ENCODE results near the gene ERBB3. TPM values are rescaled to one million over a fixed set of nuclear protein-coding genes. Genes with fewer than 3 reads are reported as not detected.

The ERBB3 gene
- total and polyA plus RNA-seq, 2 of the 8 experiments (the other 6 are each of a cell fraction or from before 2014, with no cell fraction given): 33.9 to 52.4 TPM

DNA sequence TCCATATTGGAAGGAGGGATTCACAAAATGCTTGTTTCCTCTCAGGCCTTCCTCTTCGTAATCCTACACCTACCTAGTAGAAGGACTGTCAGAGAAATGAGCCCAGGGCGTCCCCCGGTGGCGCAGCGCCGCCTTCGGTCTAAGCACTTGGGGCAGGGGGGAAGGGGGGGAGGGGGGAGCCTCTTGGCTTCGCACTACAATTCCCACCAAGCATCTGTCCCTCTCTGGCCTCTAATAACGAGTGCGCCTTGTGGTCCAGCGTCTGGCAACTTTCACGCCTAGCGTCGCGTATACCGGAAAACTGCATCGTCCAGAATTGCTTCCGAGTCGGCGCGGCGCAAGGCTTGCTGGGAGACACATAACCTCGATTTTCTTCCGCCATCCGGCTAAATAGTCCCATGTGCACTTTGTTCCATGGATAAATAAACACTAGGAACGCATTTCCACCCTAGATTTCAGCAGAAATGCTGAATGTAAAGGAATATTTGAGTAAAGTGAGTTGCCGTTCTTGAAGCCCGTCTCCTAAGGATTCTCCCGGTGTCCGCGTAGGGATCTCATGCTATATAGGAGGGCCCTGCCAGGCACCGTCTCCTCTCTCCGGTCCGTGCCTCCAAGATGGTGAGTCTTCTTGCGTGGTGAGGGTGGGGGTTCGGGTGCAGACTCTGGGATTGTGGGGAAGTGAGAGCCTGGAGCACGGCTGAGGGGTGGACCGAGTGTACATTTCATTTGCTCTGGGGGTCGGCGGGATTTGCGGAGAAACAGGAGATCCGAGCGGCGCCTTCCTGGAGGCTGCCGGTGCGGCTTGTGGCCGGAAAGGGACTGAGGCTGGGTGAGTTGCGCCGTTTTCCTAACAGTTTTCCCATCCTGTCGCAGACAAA lies 38.2 kb upstream of the ERBB3 start, which contains the start of gene RPS26 (continued):
- TF ChIP-seq, protein P1, sequence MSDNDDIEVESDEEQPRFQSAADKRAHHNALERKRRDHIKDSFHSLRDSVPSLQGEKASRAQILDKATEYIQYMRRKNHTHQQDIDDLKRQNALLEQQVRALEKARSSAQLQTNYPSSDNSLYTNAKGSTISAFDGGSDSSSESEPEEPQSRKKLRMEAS (IDR thresholded peaks at IDR 0.05): peak; percentile 68
- TF ChIP-seq EP300 (IDR thresholded peaks at IDR 0.05; ENCODE audit: borderline replicate concordance in 1 of 2, low read depth in 2 of 2, low read length in 2 of 2) (no peak), MAFK (IDR thresholded peaks at IDR 0.05; ENCODE audit: low read depth, low read length) (no peak), RXRA (IDR thresholded peaks at IDR 0.05; ENCODE audit: insufficient read depth, low read depth, low read length) (no peak), POLR2AphosphoS5 (IDR thresholded peaks at IDR 0.05; ENCODE audit: low read depth, low read length) (peak; percentile 99), SRF (IDR thresholded peaks at IDR 0.05; ENCODE audit: low read depth, low read length) (no peak; the same call in 1 of the 2 replicates), PHF8 (conservative IDR thresholded peaks at IDR 0.05; ENCODE audit: low read depth, low read length) (peak; percentile 96), KDM5A (IDR thresholded peaks at IDR 0.05; ENCODE audit: low read length) (peak; percentile 57), SP1 (IDR thresholded peaks at IDR 0.05; ENCODE audit: low read depth, low read length) (peak; percentile 60), SIRT6 (IDR thresholded peaks at IDR 0.05; ENCODE audit: low read length) (no peak), TBP (IDR thresholded peaks at IDR 0.05; ENCODE audit: low read depth, low read length) (peak; percentile 98), GABPA (IDR thresholded peaks at IDR 0.05; ENCODE audit: borderline replicate concordance, insufficient read depth, low read length) (peak; percentile 87; the same call in 1 of the 2 replicates), RBBP5 (IDR thresholded peaks at IDR 0.05; ENCODE audit: borderline replicate concordance, low read depth, low read length) (0 out of 2 replicates have a peak, but pooled peaks have one; percentile 27), CBX8 (IDR thresholded peaks at IDR 0.05; ENCODE audit: borderline replicate concordance, low read depth, low read length) (no peak), GTF2F1 (IDR thresholded peaks at IDR 0.05; ENCODE audit: borderline replicate concordance, low read depth, low read length) (0 out of 2 replicates have a peak, but pooled peaks have one; percentile 85), KDM1A (IDR thresholded peaks at IDR 0.05; ENCODE audit: borderline replicate concordance, low read length) (no peak), CHD1 (IDR thresholded peaks at IDR 0.05; ENCODE audit: low read depth, low read length) (0 out of 2 replicates have a peak, but pooled peaks have one; percentile 36), KDM4A (IDR thresholded peaks at IDR 0.05; ENCODE audit: low read depth, low read length, severe bottlenecking) (peak; percentile 41)
- TF ChIP-seq, protein P2, sequence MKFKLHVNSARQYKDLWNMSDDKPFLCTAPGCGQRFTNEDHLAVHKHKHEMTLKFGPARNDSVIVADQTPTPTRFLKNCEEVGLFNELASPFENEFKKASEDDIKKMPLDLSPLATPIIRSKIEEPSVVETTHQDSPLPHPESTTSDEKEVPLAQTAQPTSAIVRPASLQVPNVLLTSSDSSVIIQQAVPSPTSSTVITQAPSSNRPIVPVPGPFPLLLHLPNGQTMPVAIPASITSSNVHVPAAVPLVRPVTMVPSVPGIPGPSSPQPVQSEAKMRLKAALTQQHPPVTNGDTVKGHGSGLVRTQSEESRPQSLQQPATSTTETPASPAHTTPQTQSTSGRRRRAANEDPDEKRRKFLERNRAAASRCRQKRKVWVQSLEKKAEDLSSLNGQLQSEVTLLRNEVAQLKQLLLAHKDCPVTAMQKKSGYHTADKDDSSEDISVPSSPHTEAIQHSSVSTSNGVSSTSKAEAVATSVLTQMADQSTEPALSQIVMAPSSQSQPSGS (IDR thresholded peaks at IDR 0.05; ENCODE audit: low read length): peak; percentile 92
- TF ChIP-seq, protein P3, sequence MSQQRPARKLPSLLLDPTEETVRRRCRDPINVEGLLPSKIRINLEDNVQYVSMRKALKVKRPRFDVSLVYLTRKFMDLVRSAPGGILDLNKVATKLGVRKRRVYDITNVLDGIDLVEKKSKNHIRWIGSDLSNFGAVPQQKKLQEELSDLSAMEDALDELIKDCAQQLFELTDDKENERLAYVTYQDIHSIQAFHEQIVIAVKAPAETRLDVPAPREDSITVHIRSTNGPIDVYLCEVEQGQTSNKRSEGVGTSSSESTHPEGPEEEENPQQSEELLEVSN (IDR thresholded peaks at IDR 0.05): peak; percentile 52

All from H1 (cell line).